Ammon's horn (tissue), 1 donor: ENCODE results near the gene PACSIN2.
"Not testable (repeated sequence)": the region's sequence is repeated elsewhere in the genome, so short reads cannot be mapped to it uniquely, and the experiment has no call there.

Source experiments
- DNase-seq: peaks from one replicate; pipeline ENCODE4 v3.0.0-alpha.2; 2016; ENCODE audit warnings: low spot score

The PACSIN2 gene

DNA sequence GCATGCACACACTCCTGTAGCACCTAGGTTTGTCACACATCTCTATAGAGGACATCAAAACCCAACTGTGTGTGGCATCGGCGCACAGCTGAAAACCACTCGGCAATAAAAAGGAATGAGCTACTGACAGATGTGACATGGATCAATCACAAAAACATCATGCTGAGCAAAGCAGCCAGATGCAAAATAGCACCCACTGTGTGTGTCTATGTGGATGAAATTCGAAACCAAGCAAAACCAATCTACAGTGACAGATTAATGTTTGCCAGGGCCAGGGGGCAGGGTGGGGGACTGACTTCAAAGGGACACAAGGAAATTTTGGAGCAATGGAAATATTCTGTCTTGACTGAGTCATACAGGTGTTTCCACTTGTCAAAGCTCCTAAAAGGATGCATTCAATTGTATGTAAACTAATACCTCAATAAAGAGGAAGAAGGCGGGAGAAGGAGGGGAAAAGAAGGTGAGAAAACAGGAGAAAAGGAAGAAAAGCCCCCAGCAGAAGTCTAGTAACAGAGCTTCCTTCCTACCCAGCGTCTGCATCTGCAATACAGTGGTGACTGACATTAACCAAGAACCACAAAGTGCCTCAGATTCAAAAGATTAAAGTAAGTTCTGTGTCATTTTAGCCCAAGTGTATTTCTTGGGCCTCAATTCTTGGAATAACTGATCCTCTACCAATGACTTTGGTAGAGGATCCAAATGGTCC is 49.8 kb downstream of the PACSIN2 start:
- no peak for DNase-seq

DNA sequence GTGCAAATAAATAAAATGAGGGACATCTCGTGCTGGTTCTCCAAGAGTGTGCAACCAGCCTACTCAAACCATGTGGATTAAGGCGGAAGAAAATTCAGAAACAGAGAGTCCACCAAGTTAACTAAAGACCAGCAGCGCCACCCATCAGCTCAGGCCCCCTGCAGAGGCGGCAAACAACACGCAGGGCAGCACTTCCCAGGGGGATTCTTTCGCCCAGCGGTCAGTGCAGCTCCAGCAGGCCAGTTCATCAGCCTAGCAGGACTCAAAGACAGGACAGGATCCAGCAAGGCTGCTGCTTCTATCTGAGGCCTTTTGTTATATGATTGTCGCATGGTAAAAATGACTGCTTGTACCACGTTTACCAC is 51.7 kb downstream of the PACSIN2 start:
- DNase-seq, result no peak

DNA sequence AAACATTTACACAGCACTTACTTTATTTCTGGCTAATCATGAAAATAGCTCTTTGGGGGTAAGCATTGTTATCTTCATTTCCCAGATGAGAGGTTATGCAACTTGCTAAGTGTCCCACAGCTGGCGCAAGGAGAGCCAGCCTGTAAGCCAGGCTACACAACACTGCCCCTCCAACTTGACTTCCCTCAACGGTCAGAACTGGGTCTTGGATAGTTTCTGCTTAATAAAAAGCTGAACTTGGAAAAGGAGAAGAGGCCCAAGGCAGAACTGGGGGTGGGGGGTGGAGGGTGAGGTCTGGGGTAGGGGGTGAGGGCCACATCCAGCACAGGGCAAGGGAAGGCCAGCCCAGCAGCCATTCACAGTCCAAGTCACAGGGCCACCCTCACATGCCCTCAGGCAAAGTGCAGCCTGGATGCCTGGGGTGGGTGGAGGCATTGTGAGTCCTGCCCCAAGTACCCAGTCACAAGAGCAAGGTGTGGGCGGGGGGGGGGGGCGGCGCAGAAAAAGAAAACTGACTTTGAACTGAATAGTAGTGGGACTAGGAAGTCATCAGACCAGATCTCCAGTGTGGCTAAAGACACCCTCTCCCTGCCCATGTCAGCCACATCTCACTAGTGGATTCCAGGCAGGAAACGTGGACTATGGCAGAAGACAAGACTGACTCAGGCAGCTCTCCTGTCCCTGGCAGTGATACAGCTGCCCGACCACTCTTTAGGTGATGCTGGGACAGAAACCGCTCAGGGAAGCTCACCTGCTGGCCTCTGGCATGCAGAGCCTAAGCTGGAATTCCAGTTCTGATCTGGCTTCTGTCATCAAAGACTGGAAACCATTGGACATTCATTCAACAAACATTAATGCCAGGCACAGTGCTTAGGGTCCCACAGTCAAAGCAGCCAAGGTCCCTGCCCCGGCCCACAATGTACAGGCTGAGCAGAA is 52.4 kb downstream of the PACSIN2 start:
- peak; percentile 55 for DNase-seq

DNA sequence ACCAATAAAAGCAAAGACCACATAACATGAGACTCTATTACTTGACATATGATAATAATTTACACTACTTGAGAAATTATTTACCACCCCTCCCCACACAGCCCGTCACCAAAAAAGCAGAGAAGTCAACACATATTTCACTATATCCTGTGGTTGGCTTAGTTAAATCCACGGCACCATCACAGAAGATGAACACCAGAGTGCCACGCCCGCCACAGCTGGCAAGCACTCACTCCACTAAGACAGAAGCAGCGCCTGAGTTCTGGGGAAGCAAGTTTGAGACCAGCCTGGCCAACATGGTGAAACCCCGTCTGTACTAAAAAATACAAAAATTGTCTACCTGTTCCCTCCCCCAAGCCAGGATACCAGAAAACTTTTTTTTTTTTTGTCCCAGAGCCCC is 53.1 kb downstream of the PACSIN2 start:
- DNase-seq, result no peak

DNA sequence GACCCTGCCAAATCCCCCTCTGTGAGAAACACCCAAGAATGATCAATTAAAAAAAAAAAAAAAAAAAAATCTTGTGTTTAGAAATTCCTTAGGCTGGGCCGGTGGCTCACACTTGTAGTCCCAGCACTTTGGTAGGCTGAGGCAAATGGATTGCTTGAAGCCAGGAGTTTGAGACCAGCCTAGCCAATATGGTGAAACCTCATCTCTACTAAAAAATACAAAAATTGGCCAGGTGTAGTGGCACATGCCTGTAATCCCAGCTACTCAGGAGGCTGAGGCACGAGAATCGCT is 53.6 kb downstream of the PACSIN2 start:
- DNase-seq, result not testable (repeated sequence)

DNA sequence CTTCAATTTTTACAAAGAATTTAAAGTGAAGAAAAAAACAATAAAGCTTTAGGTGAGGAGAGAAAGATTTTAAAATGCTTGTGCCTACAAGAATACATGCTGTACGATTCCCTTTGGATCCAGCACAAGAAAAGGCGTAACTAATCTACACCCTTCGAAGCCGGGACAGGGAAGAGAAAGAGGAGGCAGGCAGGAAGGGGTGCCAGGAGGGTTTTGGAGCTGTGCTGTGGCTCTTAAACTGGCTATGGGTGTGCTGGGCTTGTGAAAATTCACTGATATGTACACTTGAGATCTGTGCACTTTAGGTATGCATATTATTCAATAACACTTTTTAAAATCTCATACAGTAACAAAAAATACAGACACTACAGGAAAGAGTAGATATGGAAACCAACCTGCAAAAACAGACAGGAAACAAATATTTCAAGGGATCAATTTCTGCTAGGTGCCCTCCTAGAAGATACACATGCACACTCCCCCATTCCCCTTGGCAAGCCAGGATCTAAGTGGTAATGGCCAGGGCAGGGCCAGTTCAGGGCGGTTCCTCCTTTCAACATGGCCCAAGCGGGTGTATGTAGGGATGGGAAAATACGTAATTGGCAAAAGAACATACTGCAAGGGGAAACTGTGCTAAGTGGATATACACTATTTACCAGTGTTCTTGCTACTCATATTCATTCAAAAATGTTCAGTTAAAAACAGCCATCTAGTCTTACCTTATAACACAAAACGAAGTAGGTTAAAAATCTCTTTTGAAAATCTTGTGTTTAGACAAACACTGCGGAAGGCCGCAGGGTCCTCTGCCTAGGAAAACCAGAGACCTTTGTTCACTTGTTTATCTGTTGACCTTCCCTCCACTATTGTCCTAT is 54.2 kb downstream of the PACSIN2 start:
- DNase-seq, result no peak

DNA sequence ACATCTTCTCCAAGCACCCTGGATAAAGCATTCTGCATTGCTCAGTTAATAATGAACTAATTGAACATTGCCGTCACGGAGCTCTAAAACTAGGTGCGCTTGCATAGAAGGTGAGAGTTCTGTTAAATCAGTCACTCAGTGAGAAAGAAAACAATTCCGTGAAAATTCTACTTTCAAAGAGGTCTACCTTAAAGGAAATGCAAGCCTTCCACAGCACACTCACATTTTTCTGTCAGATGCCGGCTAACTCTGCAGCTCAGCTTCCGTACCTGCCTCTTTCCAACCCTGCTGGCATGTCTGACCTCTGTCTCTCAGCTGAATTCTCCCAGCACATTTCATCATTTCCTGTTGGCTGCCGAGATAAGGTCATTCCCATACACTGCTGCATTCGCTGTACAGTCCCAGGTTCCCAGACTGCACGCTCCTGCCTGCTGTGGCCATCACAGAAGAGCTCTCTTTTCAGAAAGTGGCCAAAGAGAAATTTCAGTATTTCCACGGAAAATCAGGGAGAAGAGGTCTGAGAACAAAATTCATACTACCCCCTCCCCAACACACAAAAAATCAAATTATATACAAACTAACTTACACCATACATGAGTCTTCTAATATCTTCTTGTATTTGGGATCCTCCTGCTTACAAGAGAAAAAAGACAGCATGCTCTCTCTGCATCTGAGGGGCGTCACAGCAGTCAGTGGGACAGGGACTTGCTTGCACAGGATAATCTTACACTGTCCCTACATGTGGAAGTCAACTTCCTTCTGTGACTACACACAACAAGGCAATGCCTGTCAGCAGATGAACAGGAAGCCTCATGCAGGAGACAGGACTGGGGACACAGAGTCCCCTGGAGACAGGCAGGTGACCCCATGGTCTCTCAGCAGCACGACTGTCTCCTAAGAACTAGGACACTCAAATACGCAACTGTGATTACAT is 55.1 kb downstream of the PACSIN2 start:
- DNase-seq, result peak; percentile 33

DNA sequence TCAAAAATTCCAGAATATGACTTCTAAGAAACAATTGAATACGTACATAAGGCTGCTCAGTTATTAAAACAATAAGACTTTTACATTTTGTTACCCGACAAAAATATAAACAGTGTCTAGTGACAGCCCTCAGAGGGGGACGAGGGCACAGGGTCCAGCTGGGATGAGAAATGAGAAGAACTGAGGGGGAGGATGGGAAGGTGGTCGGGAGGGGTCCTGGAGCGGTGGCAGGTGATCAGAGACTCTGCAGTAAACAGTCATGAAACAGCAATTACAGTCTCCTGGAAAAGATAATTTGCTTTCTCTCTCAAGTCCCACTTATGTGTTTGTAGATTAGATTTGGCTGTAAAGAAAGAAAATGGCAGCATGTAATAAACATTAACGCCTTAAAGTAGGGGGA is 56.0 kb downstream of the PACSIN2 start:
- no peak for DNase-seq

DNA sequence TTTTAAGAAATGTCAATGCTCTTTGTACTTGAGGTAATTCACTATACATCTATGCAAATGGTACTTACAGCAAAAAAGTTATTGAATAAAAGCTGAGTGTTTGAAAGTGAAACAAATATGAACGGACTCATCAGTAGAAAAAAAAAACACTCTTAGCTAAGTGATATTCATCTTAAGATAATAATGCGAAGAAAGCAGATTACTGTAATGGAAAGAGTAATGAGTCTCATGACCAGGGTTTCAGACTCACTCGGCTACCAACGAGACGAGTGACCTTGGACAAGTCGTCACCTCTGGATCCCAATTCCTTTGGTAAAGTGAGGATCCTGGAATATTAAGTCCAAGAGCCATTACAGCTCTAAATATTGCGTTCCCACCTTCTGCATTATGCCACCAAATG is 57.0 kb downstream of the PACSIN2 start:
- no peak for DNase-seq

DNA sequence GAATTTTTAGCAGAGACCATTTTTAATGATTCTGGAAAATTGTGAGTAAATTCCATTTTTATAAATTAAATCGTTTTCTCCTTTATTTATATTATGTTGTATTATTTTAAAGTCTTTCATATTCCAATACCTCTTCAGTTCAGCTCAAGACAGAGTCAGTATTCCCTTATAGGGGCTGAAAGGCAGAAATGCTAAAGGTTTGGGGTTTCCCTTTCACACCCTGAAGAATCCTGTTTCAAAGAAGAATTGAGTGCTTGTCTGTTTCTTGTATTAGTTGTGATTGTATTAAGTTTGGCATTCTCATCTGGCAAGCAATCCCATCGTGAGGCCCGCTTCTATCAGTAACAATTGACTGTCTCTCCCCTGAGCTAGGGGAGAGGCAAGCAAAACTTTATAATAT is 57.4 kb downstream of the PACSIN2 start:
- no peak for DNase-seq

DNA sequence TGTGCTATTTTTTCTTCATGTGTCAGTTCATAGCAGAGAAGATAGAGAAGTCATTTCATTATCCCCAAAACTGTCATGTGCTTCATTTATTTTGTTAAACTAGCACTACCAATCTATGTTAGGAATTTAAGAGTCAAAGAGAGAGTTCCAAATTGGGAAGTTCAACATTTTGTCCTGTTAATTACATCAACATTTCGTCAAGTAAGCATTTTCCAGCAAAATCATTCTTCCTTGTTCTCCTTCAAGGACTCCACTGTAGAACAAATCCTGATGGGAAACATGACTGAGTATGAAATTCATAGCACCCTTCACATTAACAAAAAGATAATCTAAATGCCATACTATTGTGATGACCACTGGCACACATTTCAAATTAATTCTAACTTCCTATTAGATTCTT is 59.1 kb downstream of the PACSIN2 start:
- no peak for DNase-seq

DNA sequence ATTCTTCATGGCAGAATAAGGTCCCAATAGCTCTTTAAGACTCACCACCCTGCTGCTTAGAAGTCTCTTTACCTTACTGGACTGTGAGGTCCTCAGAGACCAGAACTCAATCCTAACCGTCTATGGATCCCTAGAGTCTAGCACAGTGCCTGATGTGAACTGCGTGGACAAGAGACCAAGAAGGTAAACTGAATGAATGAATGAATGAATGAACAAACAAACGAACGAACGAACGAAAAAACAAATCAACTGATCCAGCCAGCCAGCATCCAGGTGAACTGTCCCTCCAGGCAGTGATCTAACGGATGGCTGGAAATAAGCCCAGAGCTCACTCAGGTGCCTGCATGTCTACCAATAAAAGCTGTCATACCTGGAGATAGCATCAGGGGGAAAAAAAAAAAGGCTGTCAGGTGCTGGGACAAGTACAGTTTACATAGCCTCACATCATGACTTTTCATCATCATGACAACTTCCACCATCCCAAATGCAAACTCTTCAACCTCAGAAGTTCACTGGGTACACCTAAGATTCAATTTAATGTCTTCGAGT is 59.8 kb downstream of the PACSIN2 start:
- DNase-seq, result no peak

DNA sequence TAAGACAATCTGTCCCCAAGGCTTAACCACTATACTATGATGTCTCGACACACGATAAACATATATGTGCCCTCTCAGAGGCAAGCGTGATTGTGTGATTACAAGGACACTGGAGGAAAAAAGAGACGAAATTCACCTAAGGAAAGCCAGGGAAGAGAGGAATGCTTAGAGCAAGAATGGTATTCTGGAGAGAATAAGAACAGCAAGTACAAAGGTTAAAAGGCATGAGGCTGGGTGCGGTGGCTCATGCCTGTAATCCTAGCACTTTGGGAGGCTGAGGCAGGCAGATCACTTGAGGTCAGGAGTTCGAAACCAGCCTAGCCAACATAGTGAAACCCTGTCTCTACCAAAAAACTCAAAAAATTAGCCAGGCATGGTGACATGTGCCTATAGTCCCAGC is 61.2 kb downstream of the PACSIN2 start:
- DNase-seq, result not testable (repeated sequence)

DNA sequence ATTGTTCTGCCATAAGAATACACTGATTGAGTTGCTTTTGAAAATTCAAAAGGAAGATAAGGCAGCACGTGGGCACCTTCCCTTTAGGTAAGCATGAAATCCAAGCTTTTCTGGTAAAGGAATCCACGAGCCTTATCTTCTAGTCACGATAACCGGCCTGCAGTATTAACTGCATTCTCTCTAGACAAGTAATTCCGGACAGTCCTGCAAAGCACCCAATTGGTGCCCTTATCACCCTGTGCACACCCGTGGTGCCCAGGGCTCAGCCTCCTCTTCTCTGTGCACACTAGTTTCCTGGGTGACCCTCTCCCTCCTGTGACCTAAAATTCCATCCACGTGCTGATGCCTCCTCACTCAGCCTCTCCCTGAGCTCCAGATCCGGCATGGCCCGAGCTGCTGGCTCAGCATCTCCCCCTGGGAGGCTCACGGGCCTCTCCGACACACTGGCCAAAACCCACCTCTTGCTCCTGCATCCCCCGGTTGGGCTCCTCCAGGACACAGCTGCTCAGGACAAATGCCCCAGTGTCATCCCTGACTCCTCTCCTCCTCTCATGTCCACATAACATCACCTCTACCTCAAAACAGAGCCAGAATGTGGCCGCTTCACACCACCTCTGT is 63.7 kb downstream of the PACSIN2 start:
- no peak for DNase-seq

DNA sequence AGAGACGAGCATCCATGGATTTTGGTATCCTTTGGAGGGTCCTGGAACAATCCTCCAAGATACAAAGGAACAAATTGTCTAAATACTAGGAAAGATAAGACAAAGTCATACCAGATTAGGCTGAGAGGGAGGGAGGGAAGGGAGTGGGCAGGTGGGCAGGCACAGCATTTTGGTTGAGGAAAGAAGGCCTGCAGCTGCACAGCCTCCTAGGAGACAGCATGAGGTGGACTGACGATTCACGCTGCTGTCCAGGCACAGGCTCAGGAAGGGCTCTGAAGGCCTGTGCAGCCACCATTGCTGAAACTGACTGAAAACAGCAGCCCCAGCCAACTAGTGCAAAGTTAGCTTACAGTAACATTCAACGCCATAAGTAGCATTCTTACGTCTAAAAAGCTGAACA is 64.7 kb downstream of the PACSIN2 start:
- DNase-seq, result no peak

DNA sequence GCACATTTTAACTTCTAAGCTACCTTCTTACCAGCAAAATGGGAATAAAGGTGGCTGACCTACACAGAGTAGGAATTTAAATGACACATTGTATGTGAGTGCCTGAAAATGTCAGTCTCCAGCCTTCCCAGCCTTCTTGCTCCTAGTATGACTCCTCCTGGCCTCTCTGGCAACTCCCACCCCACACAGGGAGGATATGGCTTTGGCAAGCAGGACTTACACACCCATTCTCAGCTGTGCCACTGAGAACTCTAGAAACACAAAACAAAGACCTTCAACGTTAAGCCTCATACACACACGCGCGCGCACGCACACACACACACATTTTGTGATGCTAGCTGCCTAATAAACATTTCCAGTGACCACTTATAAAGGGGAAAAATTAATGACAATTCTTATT is 65.8 kb downstream of the PACSIN2 start:
- DNase-seq, result no peak

DNA sequence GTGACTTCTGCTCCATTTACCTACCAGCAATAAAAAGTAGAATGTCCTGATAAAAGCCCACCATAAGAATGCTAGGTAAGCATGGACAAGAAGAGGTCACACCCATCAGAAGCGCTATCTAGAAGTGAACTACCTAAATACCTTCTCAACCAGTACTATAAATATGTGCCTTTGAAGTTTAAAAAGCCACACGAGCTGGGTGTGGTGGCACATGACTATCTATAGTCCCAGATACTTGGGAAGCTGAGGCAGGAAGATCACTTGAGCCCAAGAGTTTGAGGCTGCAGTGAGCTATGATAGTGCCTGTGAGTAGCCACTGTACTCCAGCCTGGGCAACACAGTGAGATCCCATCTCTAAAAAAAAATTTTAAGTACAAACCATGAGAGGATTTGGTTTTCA is 66.7 kb downstream of the PACSIN2 start:
- DNase-seq, result no peak

DNA sequence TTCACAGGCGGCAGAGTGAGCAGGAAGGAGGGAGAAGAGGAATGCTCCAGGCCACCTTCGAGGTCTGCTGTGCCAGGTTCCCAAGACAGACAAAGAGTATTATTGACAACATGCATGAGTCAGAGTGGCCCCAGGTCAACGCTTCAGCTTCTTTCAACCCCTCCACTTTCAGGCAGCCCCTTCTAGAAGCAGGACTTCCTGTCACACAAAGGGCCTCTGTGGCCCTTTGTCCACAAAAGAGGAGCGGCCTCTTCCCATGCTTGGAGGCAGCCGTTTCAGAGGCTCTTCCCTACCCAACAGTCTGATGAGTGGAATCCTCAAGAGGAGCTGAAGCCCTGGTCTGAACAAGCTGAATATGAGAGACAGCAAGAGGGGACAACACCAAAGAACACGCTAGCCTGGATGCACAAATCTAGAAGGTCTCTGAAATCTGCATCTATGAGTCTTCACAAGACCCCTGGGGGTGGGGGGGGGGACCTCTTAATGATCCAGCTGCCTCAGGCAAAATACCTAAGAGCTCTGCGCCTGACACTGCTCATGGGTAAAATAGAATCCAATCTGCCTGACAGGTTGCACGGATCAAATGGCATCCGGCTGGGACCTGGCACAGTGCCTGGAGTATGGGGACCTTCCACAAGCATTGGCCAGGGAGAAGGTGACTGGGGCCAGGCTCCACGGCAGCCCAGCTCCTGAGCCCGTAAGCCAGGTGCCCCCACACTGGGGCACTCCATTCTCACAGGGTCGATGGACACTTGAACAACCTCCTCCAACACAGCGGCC is 67.5 kb downstream of the PACSIN2 start:
- no peak for DNase-seq

DNA sequence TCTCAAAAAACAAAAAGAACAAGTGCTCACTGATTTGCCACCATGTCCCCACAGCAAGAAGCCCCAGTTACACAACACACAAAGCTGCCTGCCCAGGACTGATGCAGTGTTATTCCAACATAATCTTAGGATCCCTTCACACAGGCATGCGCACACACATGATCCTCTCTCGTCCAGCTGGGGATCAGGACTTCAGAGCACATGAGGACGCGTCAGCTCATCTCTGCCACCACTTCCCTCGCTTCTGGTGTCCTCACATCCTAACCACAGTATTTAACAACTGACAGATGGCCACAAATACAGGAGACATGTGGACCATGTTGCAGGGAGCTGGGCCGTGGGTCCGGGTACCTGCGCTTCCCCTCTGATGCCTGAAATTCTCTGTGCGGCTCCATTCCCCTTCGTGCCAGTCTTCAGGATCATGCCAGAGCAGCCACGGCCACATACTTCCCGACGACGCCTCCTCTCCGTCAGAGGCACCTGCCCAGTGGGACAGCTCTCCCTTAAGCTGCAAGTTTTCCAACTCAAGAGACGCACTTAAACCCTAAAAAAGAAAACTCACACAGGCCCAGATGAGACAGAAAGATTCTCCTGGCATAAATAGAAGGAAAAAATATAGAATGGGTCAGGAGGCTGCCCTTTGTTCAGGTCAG is 68.3 kb downstream of the PACSIN2 start:
- no peak for DNase-seq

DNA sequence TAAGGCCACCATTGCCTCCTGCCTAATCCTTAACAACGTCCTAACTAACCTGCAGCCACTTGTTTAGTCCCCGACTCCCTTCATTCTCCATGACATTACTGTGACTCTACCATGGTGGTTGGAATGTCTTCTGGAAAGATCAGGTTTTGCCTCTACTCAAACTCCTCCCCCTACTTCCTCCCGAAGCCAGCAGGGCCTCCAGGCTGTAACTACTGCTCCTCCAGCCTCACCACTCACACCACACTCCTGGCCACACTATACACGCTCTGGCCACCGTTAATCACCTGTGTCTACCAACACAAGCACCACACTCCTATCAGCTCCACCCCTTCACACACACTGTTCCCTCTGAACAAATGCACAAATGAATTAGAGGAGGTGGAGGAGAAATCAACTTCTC is 69.2 kb downstream of the PACSIN2 start:
- no peak for DNase-seq
